NCI-H146 (cell line): Measurements from ENCODE around the gene NEBL.

Experiments
- DNase-seq: peaks from one replicate; lab custom pipeline; 2025; lab: John Stamatoyannopoulos, UW

The NEBL gene

DNA sequence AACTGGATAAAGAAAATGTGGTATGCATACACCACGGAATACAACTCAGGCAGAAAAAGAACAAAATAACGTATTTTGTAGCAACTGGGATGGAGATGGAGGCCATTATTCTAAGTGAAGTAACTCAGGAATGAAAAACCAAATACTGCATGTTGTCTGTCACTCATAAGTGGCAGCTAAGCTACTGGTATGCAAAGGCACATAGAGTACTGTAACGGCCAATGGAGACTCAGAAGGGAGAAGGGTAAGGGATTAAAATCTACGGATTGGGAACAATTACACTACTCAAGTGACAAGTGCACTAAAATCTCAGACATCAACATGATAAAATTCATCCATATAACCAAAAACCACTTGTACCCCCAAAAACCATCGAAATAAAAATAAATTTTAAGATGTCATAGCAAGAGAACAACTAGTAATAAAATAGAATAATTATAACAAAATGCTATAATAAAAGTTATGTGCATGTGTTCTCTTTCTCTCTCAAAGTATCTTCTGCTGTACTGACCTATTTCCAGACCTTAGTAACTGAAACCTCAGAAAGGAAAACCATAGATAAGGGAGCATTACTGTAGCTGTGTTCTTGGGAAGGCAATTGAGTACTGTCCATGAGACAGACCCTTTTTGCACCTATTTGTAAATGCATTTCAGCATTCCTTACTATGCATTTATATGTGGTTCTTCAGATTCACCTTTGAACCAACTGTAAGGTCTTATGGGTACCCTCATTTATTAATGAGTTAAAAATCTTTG is 6.7 kb upstream of the NEBL start:
- DNase-seq = no peak

GRCh38 chr10:20901110-20901509 is 4.0 kb upstream of the NEBL start:
- no peak for DNase-seq

DNA sequence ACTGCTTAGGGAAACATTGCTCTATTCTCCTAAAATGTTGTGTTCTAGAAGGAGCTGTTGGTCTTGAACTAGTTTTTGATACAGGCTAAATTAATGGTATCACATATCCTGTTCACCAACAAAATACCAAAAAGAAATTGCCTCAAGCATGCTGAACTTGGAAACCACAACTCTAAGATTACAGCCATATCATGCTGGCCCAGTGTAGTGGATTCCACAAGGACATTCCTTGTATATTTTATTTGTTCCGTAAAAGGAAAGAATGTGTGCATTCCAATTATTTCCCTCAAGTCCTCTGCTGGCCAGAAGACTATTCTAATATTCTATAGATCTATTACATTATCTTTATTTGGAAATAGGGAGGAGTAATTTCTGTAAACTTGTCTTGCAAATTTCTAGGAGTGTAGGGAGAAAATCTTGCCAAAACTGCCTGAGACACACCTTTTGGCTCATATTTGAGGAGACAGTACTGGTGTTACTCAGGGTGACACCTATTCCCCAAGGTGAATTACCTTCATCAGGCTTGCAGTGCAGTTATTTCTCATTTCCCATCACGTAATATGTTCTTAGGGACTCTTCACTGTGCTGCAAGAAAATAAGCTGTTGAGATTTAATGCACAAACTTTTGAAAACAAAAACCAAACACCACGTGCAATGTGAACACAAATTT is 1.9 kb upstream of the NEBL start:
- DNase-seq = no peak

DNA sequence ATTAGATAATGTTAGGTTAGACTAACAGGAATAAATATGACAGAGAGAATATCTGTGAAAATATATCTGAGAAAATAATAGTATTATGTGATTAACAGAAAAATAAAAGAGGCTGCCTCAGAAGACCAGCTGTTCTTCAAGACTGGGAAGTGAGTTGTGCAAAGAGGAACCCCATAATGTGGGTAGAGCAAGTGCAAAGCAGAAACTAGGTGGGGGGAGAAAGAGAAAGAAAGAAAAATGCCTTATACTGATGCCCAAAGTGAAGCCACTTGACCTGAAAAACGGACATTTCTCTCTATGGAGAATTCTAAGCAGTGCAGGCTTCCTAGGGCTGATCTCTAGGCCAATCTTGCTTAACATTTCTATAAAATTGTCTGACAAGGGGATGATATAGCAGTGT is 3.8 kb downstream of the NEBL start:
- no peak for DNase-seq

GRCh38 chr10:20892796-20893195 is 4.3 kb downstream of the NEBL start:
- no peak for DNase-seq

DNA sequence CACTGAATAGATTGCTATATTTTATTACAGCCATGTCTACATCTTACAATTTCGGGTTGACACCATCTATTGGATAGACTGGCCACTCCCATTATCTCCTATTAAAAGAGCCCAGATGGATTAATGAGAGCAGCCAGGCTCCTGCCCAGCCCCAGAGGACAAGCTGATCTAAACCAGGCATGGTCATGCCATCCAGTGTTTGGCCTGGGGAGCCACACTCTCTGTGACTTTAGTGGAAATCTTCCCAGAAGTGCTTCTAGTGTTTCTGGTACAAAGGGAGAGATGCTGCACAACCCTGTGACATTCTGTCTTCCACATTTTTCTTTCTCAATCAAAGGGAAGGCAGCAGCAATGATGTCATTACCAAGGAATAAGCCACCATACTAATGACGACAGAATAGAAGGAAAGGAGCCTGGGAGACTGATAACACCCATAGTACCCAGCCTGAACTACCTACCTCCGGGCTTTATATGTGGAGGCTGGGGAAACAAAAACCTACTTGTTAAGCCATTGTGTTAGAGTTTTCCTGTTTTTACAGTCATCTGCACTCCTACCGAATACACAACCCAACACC is 5.0 kb downstream of the NEBL start:
- no peak for DNase-seq

GRCh38 chr10:20891338-20891714 is 5.8 kb downstream of the NEBL start:
- DNase-seq = peak; percentile 54

DNA sequence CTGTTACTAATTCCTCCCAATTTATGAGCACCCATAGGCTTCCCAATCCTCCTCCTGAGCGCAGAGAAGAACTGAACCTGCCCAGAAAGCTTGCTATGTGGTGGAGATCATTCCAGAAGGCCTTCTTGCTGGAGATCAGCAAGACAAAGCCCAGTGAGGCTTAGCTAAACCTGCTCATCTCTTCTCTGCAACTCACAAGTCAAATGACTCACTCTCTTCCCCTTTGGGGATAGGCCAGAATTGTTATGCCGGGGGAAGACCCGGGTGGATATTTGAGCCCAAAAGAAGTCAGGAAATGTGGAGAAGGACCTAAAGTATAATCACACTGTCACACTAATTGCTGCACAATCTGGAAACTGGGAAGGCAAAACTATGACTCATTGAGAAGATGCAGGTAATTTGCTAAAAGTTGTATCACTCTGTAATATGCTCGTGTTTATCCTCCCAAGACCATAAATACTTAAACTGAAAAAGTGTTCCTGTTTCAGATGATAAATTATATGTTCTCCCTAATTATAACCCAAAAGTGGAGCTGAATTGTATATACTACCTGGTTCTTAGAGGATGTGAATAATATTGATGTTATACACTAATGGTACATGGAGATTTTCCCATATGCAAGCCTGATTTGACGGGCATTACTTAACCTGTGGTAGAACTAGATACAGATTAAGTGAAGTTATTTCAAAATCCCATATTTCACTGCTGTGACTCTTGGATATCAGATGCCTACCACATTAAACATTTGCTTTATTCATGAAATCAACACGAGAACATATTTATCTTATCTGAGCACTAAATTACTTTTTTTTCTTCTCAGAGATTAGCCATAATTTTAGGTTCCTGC is 6.4 kb downstream of the NEBL start:
- no peak for DNase-seq

DNA sequence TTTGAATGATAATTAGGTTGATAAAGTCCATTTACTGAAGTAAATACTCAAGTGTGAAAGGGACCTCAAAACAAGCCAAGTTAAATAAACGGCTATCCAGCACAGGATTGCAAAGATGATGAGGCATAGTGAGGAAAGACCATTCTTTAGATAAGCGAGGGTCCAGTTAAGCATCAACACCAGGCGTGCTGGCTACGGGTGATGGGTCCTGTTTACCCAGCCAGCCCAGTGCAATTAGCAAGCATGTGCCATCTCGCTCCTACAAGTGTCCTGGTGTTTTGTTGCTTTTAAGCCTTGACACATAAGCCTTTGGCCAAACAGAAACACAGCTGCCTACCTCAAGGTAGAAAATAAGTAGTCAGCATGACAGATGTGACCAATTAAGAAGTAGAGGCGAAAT is 7.1 kb downstream of the NEBL start:
- peak; percentile 100 for DNase-seq

GRCh38 chr10:20888620-20889330 is 8.3 kb downstream of the NEBL start:
- peak; percentile 76 for DNase-seq

GRCh38 chr10:20887706-20888555 is 9.2 kb downstream of the NEBL start:
- DNase-seq = peak; percentile 55

- peak; percentile 87 for DNase-seq
These were observed 11.4 kb downstream of the NEBL start for GRCh38 chr10:20885678-20886077.

- no peak for DNase-seq
These were observed 13.6 kb downstream of the NEBL start for GRCh38 chr10:20883552-20883951.

GRCh38 chr10:20882091-20882490 is 15.0 kb downstream of the NEBL start:
- DNase-seq = no peak

- peak; percentile 79 for DNase-seq
These were observed 18.0 kb downstream of the NEBL start for GRCh38 chr10:20879136-20879535.

- DNase-seq = peak; percentile 79
These were observed 18.8 kb downstream of the NEBL start for GRCh38 chr10:20877986-20878983.

DNA sequence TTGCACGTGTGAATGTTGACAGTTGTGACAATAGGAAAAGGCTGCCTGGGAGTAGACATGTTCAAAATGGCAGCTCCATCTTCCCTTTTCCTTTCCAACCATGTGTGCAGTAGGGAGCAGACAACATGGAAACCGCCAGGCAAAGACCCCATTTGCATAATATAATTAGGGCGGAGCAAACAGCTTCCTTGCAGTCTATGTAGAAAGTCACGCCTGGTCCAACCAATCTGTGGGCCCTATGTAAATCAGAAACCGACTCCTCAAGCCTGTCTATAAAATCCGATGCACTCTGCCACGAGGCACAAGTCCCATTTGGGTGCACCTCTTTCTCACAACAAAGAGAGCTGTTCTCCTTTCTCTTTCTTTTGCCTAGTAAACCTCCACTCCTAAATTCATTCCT is 19.6 kb downstream of the NEBL start:
- DNase-seq = peak; percentile 87

GRCh38 chr10:20874261-20874660 is 22.9 kb downstream of the NEBL start:
- DNase-seq = no peak

DNA sequence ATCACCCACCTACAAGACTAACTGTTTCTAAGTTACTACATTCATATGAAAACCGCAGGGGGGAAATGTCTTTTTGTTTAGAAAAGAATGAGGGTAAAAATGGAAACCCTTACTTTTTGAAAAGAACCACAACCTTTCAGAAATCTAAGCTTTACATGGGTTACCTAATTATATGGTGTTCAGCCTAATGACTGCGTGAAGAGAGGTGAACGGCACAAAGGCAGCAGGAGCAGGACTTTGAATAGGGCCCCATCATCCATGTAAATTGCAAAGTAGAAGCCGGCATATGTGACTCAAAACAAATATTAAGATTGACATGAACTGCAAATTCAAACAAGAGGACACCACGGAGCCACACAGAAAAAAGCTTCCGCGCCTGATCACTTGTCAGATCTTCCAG is 25.1 kb downstream of the NEBL start:
- peak; percentile 100 for DNase-seq

GRCh38 chr10:20870834-20871233 is 26.3 kb downstream of the NEBL start:
- no peak for DNase-seq
